Smooth muscle cell (in vitro differentiated cells): ENCODE results near the gene ZNF865. TPM values are rescaled to one million over a fixed set of nuclear protein-coding genes. Genes with fewer than 3 reads are reported as not detected.

ENCODE experiments used
- DNase-seq: peaks from one replicate; lab custom pipeline; 2025; ENCODE audit not compliant: unreplicated experiment; lab: John Stamatoyannopoulos, UW
- H2AFZ ChIP-seq: fragments of 200-600 bp; sonication (generic); 2 replicates; pipeline ENCODE4 v1.6.0; 2016; ENCODE audit warnings: antibody characterized with exemption, low read depth, mild to moderate bottlenecking
- H3F3A ChIP-seq: fragments of 200-600 bp; sonication (generic); 2 replicates; pipeline ENCODE4 v1.6.0; 2017; ENCODE audit warnings: antibody characterized with exemption, low read depth
- H3K27ac ChIP-seq: fragments of 200-600 bp; sonication (generic); 2 replicates; pipeline ENCODE4 v1.5.1; 2016; ENCODE audit warnings: low read depth, mild to moderate bottlenecking
- H3K27me3 ChIP-seq: fragments of 200-600 bp; sonication (generic); 2 replicates; pipeline ENCODE4 v1.6.1; 2016; ENCODE audit warnings: low read depth, mild to moderate bottlenecking
- H3K36me3 ChIP-seq: fragments of 200-600 bp; sonication (generic); 2 replicates; pipeline ENCODE4 v1.5.1; 2016; ENCODE audit warnings: low read depth
- H3K4me1 ChIP-seq: fragments of 200-600 bp; sonication (generic); 2 replicates; pipeline ENCODE4 v1.5.1; 2016; ENCODE audit warnings: low read depth
- H3K4me2 ChIP-seq: fragments of 200-600 bp; sonication (generic); 2 replicates; pipeline ENCODE4 v1.6.0; 2016; ENCODE audit warnings: mild to moderate bottlenecking
- H3K4me3 ChIP-seq: fragments of 200-600 bp; sonication (generic); 2 replicates; pipeline ENCODE4 v1.5.1; 2016; ENCODE audit warnings: mild to moderate bottlenecking
- H3K79me2 ChIP-seq: fragments of 200-600 bp; sonication (generic); 2 replicates; pipeline ENCODE4 v1.6.0; 2016; ENCODE audit warnings: low read depth, mild to moderate bottlenecking
- H3K9ac ChIP-seq: fragments of 200-600 bp; sonication (generic); 2 replicates; pipeline ENCODE4 v1.6.0; 2016; ENCODE audit warnings: low read depth
- H3K9me3 ChIP-seq: fragments of 200-600 bp; sonication (generic); replicated peaks from 2 replicates; pipeline ENCODE4 v1.5.1; 2016; ENCODE audit warnings: low read depth
- H4K20me1 ChIP-seq: fragments of 200-600 bp; sonication (generic); 2 replicates; pipeline ENCODE4 v1.6.0; 2016; ENCODE audit warnings: low read depth
- WGBS: methylation state at CpG from one replicate; pipeline ENCODE4 v1.1.7; 2016; ENCODE audit warnings: low lambda C conversion rate; 5-methylcytosine and 5-hydroxymethylcytosine counted together
- polyA plus RNA-seq: library from polyadenylated mRNA; unstranded; fragments of >200 nt; fragmentation: Nextera tagmentation; extraction: Ambion mirVana; gene quantifications from 2 replicates; pipeline ENCODE4 v1.2.1, GENCODE V29; 2016
- total RNA-seq: library from RNA; depleted of rRNA; stranded (reverse); fragments of >200 nt; gene quantifications from 2 replicates; pipeline ENCODE4 v1.2.3, GENCODE V29; 2014
- TF ChIP-seq, protein P1 (sequence below): fragments of 200-600 bp; sonication (generic); IDR thresholded peaks from 2 replicates; pipeline ENCODE4 v1.5.1; 2017; ENCODE audit warnings: borderline replicate concordance, mild to moderate bottlenecking, antibody characterized with exemption; ENCODE audit not compliant: insufficient read depth, poor library complexity, severe bottlenecking

Gene ZNF865
- total and polyA plus RNA-seq, 2 experiments from 2014 or later = 1.2 to 3.8 TPM

- Histone ChIP-seq H2AFZ (no peak overlapping the region), H3K4me3 (no peak overlapping the region), H3K4me2 (no peak overlapping the region), H3F3A (no peaks in the 10 kb centered on the region), H3K9me3 (no peaks in the 10 kb centered on the region), H3K27ac (no peak overlapping the region), H4K20me1 (peaks cover 51% of the 10 kb centered on the region), H3K27me3 (no peaks in the 10 kb centered on the region), H3K79me2 (peaks cover 47% of the 10 kb centered on the region), H3K36me3 (no peaks in the 10 kb centered on the region), H3K9ac (no peak overlapping the region), H3K4me1 (peaks cover 6% of the 10 kb centered on the region)
- DNase-seq = no peak
- TF ChIP-seq, protein P1, sequence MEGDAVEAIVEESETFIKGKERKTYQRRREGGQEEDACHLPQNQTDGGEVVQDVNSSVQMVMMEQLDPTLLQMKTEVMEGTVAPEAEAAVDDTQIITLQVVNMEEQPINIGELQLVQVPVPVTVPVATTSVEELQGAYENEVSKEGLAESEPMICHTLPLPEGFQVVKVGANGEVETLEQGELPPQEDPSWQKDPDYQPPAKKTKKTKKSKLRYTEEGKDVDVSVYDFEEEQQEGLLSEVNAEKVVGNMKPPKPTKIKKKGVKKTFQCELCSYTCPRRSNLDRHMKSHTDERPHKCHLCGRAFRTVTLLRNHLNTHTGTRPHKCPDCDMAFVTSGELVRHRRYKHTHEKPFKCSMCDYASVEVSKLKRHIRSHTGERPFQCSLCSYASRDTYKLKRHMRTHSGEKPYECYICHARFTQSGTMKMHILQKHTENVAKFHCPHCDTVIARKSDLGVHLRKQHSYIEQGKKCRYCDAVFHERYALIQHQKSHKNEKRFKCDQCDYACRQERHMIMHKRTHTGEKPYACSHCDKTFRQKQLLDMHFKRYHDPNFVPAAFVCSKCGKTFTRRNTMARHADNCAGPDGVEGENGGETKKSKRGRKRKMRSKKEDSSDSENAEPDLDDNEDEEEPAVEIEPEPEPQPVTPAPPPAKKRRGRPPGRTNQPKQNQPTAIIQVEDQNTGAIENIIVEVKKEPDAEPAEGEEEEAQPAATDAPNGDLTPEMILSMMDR = no peak
- 93% methylated on average over 15 of the region's 15 CpGs for WGBS
Observed at GRCh38 chr19:55611300-55611982, 6.0 kb downstream of the ZNF865 start.

DNA sequence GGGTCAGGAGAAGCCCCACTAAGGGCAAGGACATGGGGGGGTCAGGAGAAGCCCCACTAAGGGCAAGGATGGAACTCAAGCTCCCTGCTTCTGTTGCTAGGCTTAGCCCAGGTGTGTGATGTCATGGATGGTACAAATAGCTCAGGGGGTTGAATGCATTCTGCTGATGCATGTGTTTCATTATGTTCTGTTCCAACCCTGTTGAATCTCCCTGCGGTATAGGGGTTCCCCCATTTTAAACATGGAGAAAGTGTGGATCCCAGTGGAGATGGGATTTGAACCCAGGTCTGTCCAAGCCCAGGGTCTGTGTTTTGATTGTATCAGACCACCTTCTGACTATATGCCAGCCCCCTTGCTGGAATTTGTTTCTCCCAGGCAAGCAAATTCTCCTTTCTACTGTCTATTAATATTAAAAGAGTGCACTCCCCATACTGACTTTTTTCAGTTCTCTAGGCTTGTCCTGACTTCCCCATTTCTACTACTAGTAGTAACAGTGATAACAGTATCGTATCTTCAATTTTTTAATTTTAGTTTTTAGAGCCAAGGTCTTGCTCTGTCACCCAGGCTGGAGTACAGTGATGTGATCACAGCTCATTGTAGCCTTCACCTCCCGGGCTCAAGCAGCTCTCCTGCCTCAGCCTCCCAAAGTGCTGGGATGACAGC lies 6.7 kb downstream of the ZNF865 start:
- Histone ChIP-seq H3F3A (no peaks in the 10 kb centered on the region), H3K4me1 (no peaks in the 10 kb centered on the region), H4K20me1 (peaks cover 45% of the 10 kb centered on the region), H3K79me2 (peaks cover 40% of the 10 kb centered on the region), H3K9me3 (no peaks in the 10 kb centered on the region), H3K4me2 (no peak overlapping the region), H3K4me3 (no peak overlapping the region), H3K36me3 (no peaks in the 10 kb centered on the region), H2AFZ (no peak overlapping the region), H3K27ac (no peak overlapping the region), H3K9ac (no peak overlapping the region), H3K27me3 (no peaks in the 10 kb centered on the region)
- WGBS = 98% methylated on average over 3 of the region's 3 CpGs
- TF ChIP-seq, protein P1 = no peak
- DNase-seq = no peak

DNA sequence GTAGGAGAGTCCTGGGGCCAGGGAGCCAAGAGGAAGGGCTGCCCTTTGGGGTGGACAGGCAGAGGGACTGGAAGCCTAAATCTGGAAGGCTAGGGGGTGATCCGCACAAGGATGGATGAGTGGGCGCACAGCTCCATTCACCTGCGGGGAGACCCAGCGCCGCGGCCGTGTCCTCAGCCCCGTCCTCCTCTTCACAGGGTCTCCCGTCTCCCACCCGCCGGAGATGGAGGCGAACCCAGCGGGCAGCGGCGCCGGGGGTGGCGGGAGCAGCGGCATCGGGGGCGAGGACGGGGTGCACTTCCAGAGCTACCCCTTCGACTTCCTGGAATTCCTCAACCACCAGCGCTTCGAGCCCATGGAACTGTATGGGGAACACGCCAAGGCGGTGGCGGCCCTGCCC lies 7.9 kb downstream of the ZNF865 start:
- 100% methylated on average over 9 of the region's 27 CpGs for WGBS

More for the DNA sequence above, 7.9 kb downstream of the ZNF865 start:
- Histone ChIP-seq H4K20me1 (peaks cover 35% of the 10 kb centered on the region), H3K4me3 (no peak overlapping the region), H3K9me3 (no peaks in the 10 kb centered on the region), H3K79me2 (peaks cover 30% of the 10 kb centered on the region), H3K27ac (no peak overlapping the region), H3K4me2 (no peak overlapping the region), H3K27me3 (no peaks in the 10 kb centered on the region), H3K4me1 (no peaks in the 10 kb centered on the region), H3K9ac (no peak overlapping the region), H3F3A (no peaks in the 10 kb centered on the region), H3K36me3 (no peaks in the 10 kb centered on the region), H2AFZ (no peak overlapping the region)
- TF ChIP-seq, protein P1 = no peak
- no peak for DNase-seq
